Upper lobe of right lung (tissue), 1 donor: Measurements from ENCODE around the gene HSPH1. TPM values are rescaled to one million over a fixed set of nuclear protein-coding genes. Genes with fewer than 3 reads are reported as not detected.

Source experiments
- ATAC-seq: fragments of 200-7000 bp; cut with Tn5 transposase; one replicate; pipeline ENCODE4 v1.9.1; 2020; ENCODE audit warnings: mild to moderate bottlenecking, moderate library complexity
- DNase-seq: peaks from one replicate; pipeline ENCODE4 v3.0.0-alpha.2; 2020
- H3K27ac ChIP-seq: fragments of 200-600 bp; one replicate; pipeline ENCODE4 v1.8.0; 2022
- H3K27me3 ChIP-seq: fragments of 200-600 bp; one replicate; pipeline ENCODE4 v1.8.0; 2022; ENCODE audit warnings: mild to moderate bottlenecking
- H3K36me3 ChIP-seq: fragments of 200-600 bp; one replicate; pipeline ENCODE4 v1.8.0; 2022
- H3K4me1 ChIP-seq: fragments of 200-600 bp; one replicate; pipeline ENCODE4 v1.8.0; 2022
- H3K4me3 ChIP-seq: fragments of 200-600 bp; one replicate; pipeline ENCODE4 v1.8.0; 2022; ENCODE audit warnings: mild to moderate bottlenecking
- H3K9me3 ChIP-seq: fragments of 200-600 bp; one replicate; pipeline ENCODE4 v1.8.0; 2022
- CTCF ChIP-seq: fragments of 200-600 bp; IDR thresholded peaks from one replicate; pipeline ENCODE4 v1.8.0; 2022; ENCODE audit warnings: antibody characterized with exemption
- intact Hi-C: fragments of 100-400 bp; cut with DNase I; formaldehyde crosslinking; loops from one replicate; pipeline ENCODE4 v1.11.0; 2022
- total RNA-seq: library from RNA; stranded (reverse); fragmentation: NEBNext Ultra II Directional; extraction: Animal tissue kit (Norgen Biotek cat#: 25700); gene quantifications from one replicate; pipeline ENCODE4 v1.2.1, GENCODE V29; 2021
- donor health status: DM: no; HTN: yes; CAD: no; lungs with severe emphysema.

HSPH1 gene
- total RNA-seq, 1 donor from 2014 or later: 79.8 TPM

GRCh38 chr13:31122544-31123260 is 39.0 kb downstream of the HSPH1 start:
- intact Hi-C loops: no loop called here

DNA sequence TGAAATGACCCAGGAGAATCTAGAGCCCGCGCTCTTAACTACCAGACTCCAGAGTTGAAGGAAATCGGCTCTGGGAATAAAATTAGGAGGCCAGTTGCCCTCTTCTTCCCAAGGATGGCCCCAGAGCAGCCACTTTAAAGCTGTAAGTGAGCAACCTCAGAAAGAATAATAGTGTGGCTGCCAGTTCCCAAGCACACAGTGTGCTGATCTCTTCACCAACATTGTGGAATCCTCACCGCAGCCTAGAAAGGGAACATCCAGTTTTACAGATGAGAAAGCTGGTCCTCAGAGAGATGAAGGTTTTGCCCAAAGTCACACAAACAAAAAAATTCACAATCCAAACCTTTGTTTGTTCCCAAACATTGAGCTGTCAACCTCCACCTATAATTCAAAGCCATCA is 39.6 kb downstream of the HSPH1 start:
- H3K36me3 ChIP-seq: no peaks in the 10 kb centered on the region
- TF ChIP-seq CTCF: no peak
- intact Hi-C loops: no loop called here
- H3K27me3 ChIP-seq: no peaks in the 10 kb centered on the region
- no peaks in the 10 kb centered on the region for H3K4me1 ChIP-seq
- no peak overlapping the region for H3K27ac ChIP-seq
- DNase-seq (no peak), ATAC-seq (no peak)
- no peaks in the 10 kb centered on the region for H3K9me3 ChIP-seq
- H3K4me3 ChIP-seq: no peak overlapping the region

More at GRCh38 chr13:31122544-31123260, 39.0 kb downstream of the HSPH1 start:
- Histone ChIP-seq H3K27me3 (no peaks in the 10 kb centered on the region), H3K4me3 (no peak overlapping the region), H3K4me1 (no peaks in the 10 kb centered on the region), H3K36me3 (no peaks in the 10 kb centered on the region), H3K27ac (no peak overlapping the region), H3K9me3 (no peaks in the 10 kb centered on the region)
- DNase-seq (no peak), ATAC-seq (no peak)
- TF ChIP-seq CTCF: no peak

DNA sequence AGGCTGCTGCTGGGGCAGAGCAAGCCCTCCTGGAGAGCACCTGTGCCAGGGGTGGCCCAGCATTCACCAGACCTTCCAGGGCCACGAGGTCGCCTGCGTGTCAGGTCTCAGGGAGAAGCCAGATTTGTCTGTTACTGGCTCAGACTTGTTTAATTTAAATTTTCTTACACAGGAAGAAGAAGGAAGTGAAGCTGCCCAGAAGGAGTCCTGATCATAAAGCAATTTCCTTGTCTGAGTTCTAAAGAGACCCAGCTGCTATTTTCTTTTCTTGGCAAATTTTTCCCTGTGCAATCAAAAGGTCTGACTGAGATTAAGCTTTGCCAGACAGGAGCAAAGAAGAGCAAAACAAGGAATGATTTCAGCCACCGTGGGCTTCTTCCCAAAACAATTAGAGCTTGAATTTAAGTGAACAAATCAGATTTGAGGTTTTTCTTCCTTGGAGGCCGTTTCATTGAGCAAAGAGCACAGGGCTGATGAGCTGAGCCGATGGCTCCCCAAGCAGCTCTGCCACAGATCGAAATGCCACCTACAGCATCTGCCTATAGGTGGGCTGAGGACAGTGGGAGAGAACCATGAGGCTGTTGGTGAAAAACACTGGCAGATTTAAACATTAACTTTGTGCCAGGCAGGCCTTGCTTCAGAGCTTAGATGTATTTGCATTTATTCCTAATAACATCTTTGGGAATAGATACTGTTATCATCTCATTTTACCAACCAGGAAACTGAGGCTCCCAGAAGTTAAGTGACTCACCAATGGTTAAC is 40.1 kb downstream of the HSPH1 start:
- H3K36me3 ChIP-seq: no peaks in the 10 kb centered on the region
- no peaks in the 10 kb centered on the region for H3K9me3 ChIP-seq
- H3K27me3 ChIP-seq: no peaks in the 10 kb centered on the region
- no peak overlapping the region for H3K4me3 ChIP-seq
- no peak overlapping the region for H3K27ac ChIP-seq
- no peak for ATAC-seq
- intact Hi-C loops: no loop called here
- no peak for DNase-seq
- H3K4me1 ChIP-seq: no peaks in the 10 kb centered on the region
- no peak for TF ChIP-seq CTCF

DNA sequence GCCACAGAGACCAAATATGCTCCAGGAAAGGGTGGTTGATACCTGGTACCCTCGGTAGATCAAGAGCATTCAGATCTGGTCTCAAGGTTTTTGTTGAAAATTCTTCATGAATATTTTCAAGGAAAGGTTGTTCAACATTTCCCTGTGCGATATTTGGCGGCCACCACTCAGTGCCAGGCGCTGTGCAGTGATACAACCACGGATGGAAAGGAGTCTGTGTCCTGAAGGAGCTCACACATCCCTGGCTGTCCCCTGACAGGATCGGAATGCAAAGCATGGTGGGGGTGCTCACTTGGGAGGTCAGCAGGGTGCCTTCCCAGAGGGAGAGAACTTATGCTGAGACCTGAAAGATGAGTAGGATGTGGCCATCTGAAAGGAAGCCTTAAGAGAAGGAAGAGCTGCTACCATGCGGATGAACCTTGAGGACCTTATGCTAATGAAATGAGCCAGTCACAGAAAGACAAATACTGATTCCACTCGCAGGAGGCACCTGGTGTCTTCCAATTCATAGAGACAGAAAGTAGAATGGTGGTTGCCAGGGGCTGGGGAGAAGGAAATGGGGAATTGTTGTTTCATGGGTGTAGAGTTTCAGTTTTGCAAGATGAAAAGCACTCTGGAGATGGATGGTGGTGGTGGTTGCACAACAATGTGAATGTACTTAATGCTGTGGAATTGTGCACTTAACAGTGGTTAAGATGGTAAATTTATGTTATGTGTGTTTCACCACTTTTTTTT is 41.6 kb downstream of the HSPH1 start:
- H3K4me1 ChIP-seq: no peaks in the 10 kb centered on the region
- no peaks in the 10 kb centered on the region for H3K36me3 ChIP-seq
- H3K4me3 ChIP-seq: no peak overlapping the region
- DNase-seq (no peak), ATAC-seq (no peak)
- H3K9me3 ChIP-seq: no peaks in the 10 kb centered on the region
- intact Hi-C loops: no loop called here
- no peak for TF ChIP-seq CTCF
- H3K27me3 ChIP-seq: no peaks in the 10 kb centered on the region
- H3K27ac ChIP-seq: no peak overlapping the region

DNA sequence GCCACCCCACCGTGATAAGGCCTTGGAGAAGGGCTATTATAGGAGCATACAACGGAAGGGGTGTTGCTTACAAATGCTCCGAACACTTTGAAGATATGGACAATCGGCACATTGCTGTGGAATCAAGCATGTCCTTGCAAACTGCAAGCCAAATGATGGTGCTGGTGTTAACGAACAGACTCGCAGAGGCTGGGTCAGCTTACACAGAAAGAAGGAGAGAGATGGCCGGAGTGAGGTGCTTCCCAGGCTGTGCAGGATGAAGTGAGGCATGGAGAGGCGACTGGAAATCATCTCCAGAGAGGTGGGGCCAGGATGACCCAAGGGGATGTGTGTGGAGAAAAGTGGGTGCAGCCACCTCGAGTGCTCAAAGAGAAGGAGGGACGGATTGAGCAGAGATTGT is 42.2 kb downstream of the HSPH1 start:
- DNase-seq (no peak), ATAC-seq (no peak)

More for the DNA sequence above, 42.2 kb downstream of the HSPH1 start:
- intact Hi-C loops: no loop called here
- TF ChIP-seq CTCF: no peak
- H3K4me1 ChIP-seq: no peaks in the 10 kb centered on the region
- H3K36me3 ChIP-seq: no peaks in the 10 kb centered on the region
- H3K4me3 ChIP-seq: no peak overlapping the region
- H3K27ac ChIP-seq: no peak overlapping the region
- no peaks in the 10 kb centered on the region for H3K9me3 ChIP-seq
- H3K27me3 ChIP-seq: no peaks in the 10 kb centered on the region
